ENCODE data around the gene CYP39A1.

The CYP39A1 gene

GRCh38 chr6:46521464-46521971, 131.1 kb downstream of the CYP39A1 start:
- no peak for DNase-seq (ENCODE audit: low read depth in 1 of 2, low spot score in 1 of 2)

GRCh38 chr6:46517202-46517601, 135.4 kb downstream of the CYP39A1 start:
- DNase-seq (ENCODE audit: low read depth in 1 of 2, low spot score in 1 of 2) = no peak

- no peak for DNase-seq (ENCODE audit: low read depth in 1 of 2, low spot score in 1 of 2)
These were observed 139.1 kb downstream of the CYP39A1 start for GRCh38 chr6:46513533-46513932.

- DNase-seq (ENCODE audit: low read depth in 1 of 2, low spot score in 1 of 2) = no peak
These were observed 141.3 kb downstream of the CYP39A1 start for GRCh38 chr6:46511320-46511719.

GRCh38 chr6:46510651-46511050, 142.0 kb downstream of the CYP39A1 start:
- DNase-seq (ENCODE audit: low read depth in 1 of 2, low spot score in 1 of 2) = no peak

GRCh38 chr6:46509981-46510510, 142.6 kb downstream of the CYP39A1 start:
- no peak for DNase-seq (ENCODE audit: low read depth in 1 of 2, low spot score in 1 of 2)

GRCh38 chr6:46509063-46509462, 143.6 kb downstream of the CYP39A1 start:
- DNase-seq (ENCODE audit: low read depth in 1 of 2, low spot score in 1 of 2) = no peak

- no peak for DNase-seq (ENCODE audit: low read depth in 1 of 2, low spot score in 1 of 2)
These were observed 145.2 kb downstream of the CYP39A1 start for GRCh38 chr6:46507426-46507825.

GRCh38 chr6:46505693-46506512, 146.7 kb downstream of the CYP39A1 start:
- no peak for DNase-seq (ENCODE audit: low read depth in 1 of 2, low spot score in 1 of 2)

- no peak for DNase-seq (ENCODE audit: low read depth in 1 of 2, low spot score in 1 of 2)
These were observed 148.4 kb downstream of the CYP39A1 start for GRCh38 chr6:46504242-46504641.

- DNase-seq (ENCODE audit: low read depth in 1 of 2, low spot score in 1 of 2) = no peak
These were observed 150.0 kb downstream of the CYP39A1 start for GRCh38 chr6:46502486-46503119.

- DNase-seq (ENCODE audit: low read depth in 1 of 2, low spot score in 1 of 2) = no peak
These were observed 151.2 kb downstream of the CYP39A1 start for GRCh38 chr6:46501136-46502089.

GRCh38 chr6:46500382-46500781, 152.2 kb downstream of the CYP39A1 start:
- DNase-seq (ENCODE audit: low read depth in 1 of 2, low spot score in 1 of 2) = no peak

Measured in activated CD4-positive, alpha-beta T cell treated with anti-CD3 and anti-CD28 coated beads, Interleukin-2, amount 50 U/mL, for 24 hours (primary cell).